ENCODE results near the gene ANXA2.

DNA sequence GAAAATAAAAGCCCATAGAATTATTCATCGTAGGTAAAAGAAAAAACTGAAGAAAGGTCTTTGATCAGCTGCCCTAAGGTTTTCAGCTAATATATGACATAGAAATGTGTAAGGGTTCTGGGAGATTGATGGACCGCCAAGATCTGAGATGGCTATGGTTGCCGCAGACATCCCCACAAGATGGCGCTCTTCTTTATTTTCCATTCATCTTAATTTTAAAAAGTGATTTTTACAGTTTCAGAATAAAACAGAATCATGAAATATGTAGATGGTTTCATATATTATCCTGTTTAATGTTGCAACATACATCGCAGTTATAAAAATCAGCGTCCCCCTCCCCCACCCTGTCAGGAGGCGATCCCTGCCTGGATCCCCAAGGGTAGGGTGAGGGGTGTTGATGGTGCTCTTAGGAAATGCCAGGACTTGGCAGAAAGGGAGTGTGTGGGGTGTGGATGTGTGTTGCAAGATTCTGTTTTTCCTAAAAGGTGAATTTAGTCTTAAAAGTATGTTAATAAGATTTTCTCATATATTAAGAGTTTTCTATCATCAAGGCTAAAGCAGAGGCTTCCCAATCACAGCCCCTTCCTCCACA lies 68.8 kb downstream of the ANXA2 start:
- TF ChIP-seq, protein P1, sequence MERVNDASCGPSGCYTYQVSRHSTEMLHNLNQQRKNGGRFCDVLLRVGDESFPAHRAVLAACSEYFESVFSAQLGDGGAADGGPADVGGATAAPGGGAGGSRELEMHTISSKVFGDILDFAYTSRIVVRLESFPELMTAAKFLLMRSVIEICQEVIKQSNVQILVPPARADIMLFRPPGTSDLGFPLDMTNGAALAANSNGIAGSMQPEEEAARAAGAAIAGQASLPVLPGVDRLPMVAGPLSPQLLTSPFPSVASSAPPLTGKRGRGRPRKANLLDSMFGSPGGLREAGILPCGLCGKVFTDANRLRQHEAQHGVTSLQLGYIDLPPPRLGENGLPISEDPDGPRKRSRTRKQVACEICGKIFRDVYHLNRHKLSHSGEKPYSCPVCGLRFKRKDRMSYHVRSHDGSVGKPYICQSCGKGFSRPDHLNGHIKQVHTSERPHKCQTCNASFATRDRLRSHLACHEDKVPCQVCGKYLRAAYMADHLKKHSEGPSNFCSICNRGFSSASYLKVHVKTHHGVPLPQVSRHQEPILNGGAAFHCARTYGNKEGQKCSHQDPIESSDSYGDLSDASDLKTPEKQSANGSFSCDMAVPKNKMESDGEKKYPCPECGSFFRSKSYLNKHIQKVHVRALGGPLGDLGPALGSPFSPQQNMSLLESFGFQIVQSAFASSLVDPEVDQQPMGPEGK (CRISPR knock-in tag; IDR thresholded peaks at IDR 0.05; ENCODE audit: borderline replicate concordance) = no peak
- TF ChIP-seq GLIS3 (CRISPR knock-in tag; IDR thresholded peaks at IDR 0.05) (no peak), ARNTL (CRISPR knock-in tag; IDR thresholded peaks at IDR 0.05; ENCODE audit: borderline replicate concordance, low read depth) (no peak), RARB (CRISPR knock-in tag; IDR thresholded peaks at IDR 0.05) (no peak), ZFP3 (CRISPR knock-in tag; IDR thresholded peaks at IDR 0.05) (no peak), BACH2 (CRISPR knock-in tag; IDR thresholded peaks at IDR 0.05; ENCODE audit: borderline replicate concordance) (no peak), ZC3H10 (CRISPR knock-in tag; IDR thresholded peaks at IDR 0.05) (no peak), ISL1 (CRISPR knock-in tag; IDR thresholded peaks at IDR 0.05) (no peak)
- TF ChIP-seq, protein P2, sequence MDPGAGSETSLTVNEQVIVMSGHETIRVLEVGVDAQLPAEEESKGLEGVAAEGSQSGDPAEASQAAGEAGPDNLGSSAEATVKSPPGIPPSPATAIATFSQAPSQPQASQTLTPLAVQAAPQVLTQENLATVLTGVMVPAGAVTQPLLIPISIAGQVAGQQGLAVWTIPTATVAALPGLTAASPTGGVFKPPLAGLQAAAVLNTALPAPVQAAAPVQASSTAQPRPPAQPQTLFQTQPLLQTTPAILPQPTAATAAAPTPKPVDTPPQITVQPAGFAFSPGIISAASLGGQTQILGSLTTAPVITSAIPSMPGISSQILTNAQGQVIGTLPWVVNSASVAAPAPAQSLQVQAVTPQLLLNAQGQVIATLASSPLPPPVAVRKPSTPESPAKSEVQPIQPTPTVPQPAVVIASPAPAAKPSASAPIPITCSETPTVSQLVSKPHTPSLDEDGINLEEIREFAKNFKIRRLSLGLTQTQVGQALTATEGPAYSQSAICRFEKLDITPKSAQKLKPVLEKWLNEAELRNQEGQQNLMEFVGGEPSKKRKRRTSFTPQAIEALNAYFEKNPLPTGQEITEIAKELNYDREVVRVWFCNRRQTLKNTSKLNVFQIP (CRISPR knock-in tag; IDR thresholded peaks at IDR 0.05; ENCODE audit: borderline replicate concordance, low read depth) = no peak
- TF ChIP-seq, protein P3, sequence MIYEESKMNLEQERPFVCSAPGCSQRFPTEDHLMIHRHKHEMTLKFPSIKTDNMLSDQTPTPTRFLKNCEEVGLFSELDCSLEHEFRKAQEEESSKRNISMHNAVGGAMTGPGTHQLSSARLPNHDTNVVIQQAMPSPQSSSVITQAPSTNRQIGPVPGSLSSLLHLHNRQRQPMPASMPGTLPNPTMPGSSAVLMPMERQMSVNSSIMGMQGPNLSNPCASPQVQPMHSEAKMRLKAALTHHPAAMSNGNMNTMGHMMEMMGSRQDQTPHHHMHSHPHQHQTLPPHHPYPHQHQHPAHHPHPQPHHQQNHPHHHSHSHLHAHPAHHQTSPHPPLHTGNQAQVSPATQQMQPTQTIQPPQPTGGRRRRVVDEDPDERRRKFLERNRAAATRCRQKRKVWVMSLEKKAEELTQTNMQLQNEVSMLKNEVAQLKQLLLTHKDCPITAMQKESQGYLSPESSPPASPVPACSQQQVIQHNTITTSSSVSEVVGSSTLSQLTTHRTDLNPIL (CRISPR knock-in tag; IDR thresholded peaks at IDR 0.05; ENCODE audit: low read depth) = no peak

Data from SK-N-SH treated with all-trans-retinoic acid at 6 μM for 48 hours (cell line).